Smooth muscle cell (in vitro differentiated cells): Measurements from ENCODE around the gene PCP4. TPM values are rescaled to one million over a fixed set of nuclear protein-coding genes. Genes with fewer than 3 reads are reported as not detected.

Experiments used
- DNase-seq: peaks from one replicate; lab custom pipeline; 2025; ENCODE audit not compliant: unreplicated experiment; lab: John Stamatoyannopoulos, UW
- H2AFZ ChIP-seq: fragments of 200-600 bp; sonication (generic); 2 replicates; pipeline ENCODE4 v1.6.0; 2016; ENCODE audit warnings: antibody characterized with exemption, low read depth, mild to moderate bottlenecking
- H3F3A ChIP-seq: fragments of 200-600 bp; sonication (generic); 2 replicates; pipeline ENCODE4 v1.6.0; 2017; ENCODE audit warnings: antibody characterized with exemption, low read depth
- H3K27ac ChIP-seq: fragments of 200-600 bp; sonication (generic); 2 replicates; pipeline ENCODE4 v1.5.1; 2016; ENCODE audit warnings: low read depth, mild to moderate bottlenecking
- H3K27me3 ChIP-seq: fragments of 200-600 bp; sonication (generic); 2 replicates; pipeline ENCODE4 v1.6.1; 2016; ENCODE audit warnings: low read depth, mild to moderate bottlenecking
- H3K36me3 ChIP-seq: fragments of 200-600 bp; sonication (generic); 2 replicates; pipeline ENCODE4 v1.5.1; 2016; ENCODE audit warnings: low read depth
- H3K4me1 ChIP-seq: fragments of 200-600 bp; sonication (generic); 2 replicates; pipeline ENCODE4 v1.5.1; 2016; ENCODE audit warnings: low read depth
- H3K4me2 ChIP-seq: fragments of 200-600 bp; sonication (generic); 2 replicates; pipeline ENCODE4 v1.6.0; 2016; ENCODE audit warnings: mild to moderate bottlenecking
- H3K4me3 ChIP-seq: fragments of 200-600 bp; sonication (generic); 2 replicates; pipeline ENCODE4 v1.5.1; 2016; ENCODE audit warnings: mild to moderate bottlenecking
- H3K79me2 ChIP-seq: fragments of 200-600 bp; sonication (generic); 2 replicates; pipeline ENCODE4 v1.6.0; 2016; ENCODE audit warnings: low read depth, mild to moderate bottlenecking
- H3K9ac ChIP-seq: fragments of 200-600 bp; sonication (generic); 2 replicates; pipeline ENCODE4 v1.6.0; 2016; ENCODE audit warnings: low read depth
- H3K9me3 ChIP-seq: fragments of 200-600 bp; sonication (generic); replicated peaks from 2 replicates; pipeline ENCODE4 v1.5.1; 2016; ENCODE audit warnings: low read depth
- H4K20me1 ChIP-seq: fragments of 200-600 bp; sonication (generic); 2 replicates; pipeline ENCODE4 v1.6.0; 2016; ENCODE audit warnings: low read depth
- WGBS: methylation state at CpG from one replicate; pipeline ENCODE4 v1.1.7; 2016; ENCODE audit warnings: low lambda C conversion rate; 5-methylcytosine and 5-hydroxymethylcytosine counted together
- polyA plus RNA-seq: library from polyadenylated mRNA; unstranded; fragments of >200 nt; fragmentation: Nextera tagmentation; extraction: Ambion mirVana; gene quantifications from 2 replicates; pipeline ENCODE4 v1.2.1, GENCODE V29; 2016
- total RNA-seq: library from RNA; depleted of rRNA; stranded (reverse); fragments of >200 nt; gene quantifications from 2 replicates; pipeline ENCODE4 v1.2.3, GENCODE V29; 2014
- TF ChIP-seq, protein P1 (sequence below): fragments of 200-600 bp; sonication (generic); IDR thresholded peaks from 2 replicates; pipeline ENCODE4 v1.5.1; 2017; ENCODE audit warnings: borderline replicate concordance, mild to moderate bottlenecking, antibody characterized with exemption; ENCODE audit not compliant: insufficient read depth, poor library complexity, severe bottlenecking

PCP4 gene
- total and polyA plus RNA-seq, 2 experiments from 2014 or later = not detected

DNA sequence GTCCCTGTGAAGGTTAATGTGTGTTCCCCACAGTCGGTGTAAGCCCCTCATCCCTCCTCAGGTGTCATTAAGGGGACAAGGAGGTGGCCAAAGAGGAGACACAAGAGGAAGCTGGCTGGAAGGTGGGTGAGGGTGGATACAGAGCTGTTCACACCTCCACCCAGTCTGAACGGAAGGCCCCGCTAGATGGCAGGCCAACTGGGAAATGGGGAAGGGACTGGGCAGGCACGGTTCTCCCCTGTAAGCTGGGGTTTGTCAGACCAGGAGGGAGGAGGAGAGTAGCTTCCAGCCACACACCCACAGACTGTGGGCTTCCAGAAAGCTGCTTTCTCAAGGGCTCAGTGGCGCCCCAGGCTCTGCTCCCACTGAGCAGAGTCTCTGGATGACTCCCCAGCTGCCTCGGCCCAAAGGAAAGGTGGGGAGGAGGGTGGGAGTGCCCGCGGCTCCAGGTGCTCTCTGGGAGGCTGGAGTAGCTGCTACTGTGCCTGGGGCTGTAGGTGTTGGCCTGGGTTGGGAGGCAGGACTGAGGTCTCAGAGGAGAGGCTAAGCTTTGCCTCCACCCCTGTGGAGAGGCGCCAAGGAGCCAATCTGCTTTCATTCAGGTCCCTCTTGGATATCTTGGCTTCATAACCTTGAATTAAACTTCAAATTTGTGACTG lies 41.2 kb downstream of the PCP4 start:
- no peaks in the 10 kb centered on the region for H4K20me1 ChIP-seq
- H3K27ac ChIP-seq = no peak overlapping the region
- whole genome bisulfite sequencing = 58% methylated on average over 9 of the region's 9 CpGs
- H3K79me2 ChIP-seq = no peaks in the 10 kb centered on the region
- H3K9ac ChIP-seq = no peak overlapping the region
- H3K4me3 ChIP-seq = no peak overlapping the region
- H3K9me3 ChIP-seq = no peaks in the 10 kb centered on the region
- H3K4me2 ChIP-seq = no peak overlapping the region
- DNase-seq = no peak
- no peaks in the 10 kb centered on the region for H3K36me3 ChIP-seq
- no peaks in the 10 kb centered on the region for H3K4me1 ChIP-seq
- peaks cover 12% of the 10 kb centered on the region for H3K27me3 ChIP-seq
- no peak overlapping the region for H2AFZ ChIP-seq
- TF ChIP-seq, protein P1, sequence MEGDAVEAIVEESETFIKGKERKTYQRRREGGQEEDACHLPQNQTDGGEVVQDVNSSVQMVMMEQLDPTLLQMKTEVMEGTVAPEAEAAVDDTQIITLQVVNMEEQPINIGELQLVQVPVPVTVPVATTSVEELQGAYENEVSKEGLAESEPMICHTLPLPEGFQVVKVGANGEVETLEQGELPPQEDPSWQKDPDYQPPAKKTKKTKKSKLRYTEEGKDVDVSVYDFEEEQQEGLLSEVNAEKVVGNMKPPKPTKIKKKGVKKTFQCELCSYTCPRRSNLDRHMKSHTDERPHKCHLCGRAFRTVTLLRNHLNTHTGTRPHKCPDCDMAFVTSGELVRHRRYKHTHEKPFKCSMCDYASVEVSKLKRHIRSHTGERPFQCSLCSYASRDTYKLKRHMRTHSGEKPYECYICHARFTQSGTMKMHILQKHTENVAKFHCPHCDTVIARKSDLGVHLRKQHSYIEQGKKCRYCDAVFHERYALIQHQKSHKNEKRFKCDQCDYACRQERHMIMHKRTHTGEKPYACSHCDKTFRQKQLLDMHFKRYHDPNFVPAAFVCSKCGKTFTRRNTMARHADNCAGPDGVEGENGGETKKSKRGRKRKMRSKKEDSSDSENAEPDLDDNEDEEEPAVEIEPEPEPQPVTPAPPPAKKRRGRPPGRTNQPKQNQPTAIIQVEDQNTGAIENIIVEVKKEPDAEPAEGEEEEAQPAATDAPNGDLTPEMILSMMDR = no peak
- no peaks in the 10 kb centered on the region for H3F3A ChIP-seq

DNA sequence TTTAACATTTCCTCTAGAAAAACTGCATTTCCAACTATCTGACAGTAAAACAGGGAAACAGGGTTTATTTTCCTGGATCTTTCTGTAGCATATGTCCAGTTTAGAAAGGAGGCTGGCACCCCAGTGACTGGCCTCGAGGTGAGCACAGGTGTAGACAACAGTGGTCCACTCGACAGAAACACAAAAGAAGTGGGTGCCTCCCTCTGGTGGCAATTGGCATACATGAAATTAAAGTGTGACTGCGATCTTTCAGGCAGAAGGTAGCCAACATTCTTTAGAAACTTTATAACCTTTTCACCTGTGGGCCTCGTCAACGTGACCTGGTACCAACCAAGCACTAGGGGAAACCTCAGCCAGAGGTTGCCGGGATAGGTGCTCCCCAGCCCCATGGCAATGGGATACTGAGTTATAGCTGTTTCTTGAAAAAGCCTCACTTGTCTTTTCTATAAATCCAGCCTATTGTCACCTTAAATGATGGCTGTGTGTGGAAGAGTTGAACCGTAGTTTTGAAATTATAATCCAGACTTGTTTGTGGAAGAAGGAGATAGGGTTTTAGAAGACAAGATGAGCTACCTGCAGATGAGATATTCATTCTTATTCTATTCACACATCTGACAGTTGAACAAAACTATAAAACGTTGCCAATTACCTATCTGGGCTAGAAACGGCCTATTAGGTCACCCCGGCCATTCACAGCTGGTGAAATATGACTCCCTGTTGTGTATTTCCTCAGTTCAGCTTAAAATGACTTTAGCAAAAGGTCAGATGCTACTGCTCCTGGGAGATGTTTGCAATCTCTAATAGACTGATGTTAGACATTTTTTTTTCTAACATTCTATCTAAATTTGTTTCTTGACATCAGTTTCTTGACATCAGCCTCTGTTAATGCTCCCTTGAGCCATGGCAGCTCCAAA lies 44.3 kb downstream of the PCP4 start:
- TF ChIP-seq, protein P1 = no peak
- Histone ChIP-seq H3K79me2 (no peaks in the 10 kb centered on the region), H3K9me3 (no peaks in the 10 kb centered on the region), H3F3A (no peaks in the 10 kb centered on the region), H3K27ac (no peak overlapping the region), H3K4me1 (no peaks in the 10 kb centered on the region), H3K4me3 (no peak overlapping the region), H3K36me3 (no peaks in the 10 kb centered on the region), H3K9ac (no peak overlapping the region), H3K4me2 (no peak overlapping the region), H3K27me3 (peaks cover 7% of the 10 kb centered on the region), H2AFZ (no peak overlapping the region), H4K20me1 (no peaks in the 10 kb centered on the region)
- no peak for DNase-seq
- 76% methylated on average over 10 of the region's 10 CpGs for WGBS

- TF ChIP-seq, protein P1 = no peak
- H3K4me3 ChIP-seq = no peak overlapping the region
- no peaks in the 10 kb centered on the region for H3K9me3 ChIP-seq
- H2AFZ ChIP-seq = no peak overlapping the region
- H3K4me2 ChIP-seq = no peak overlapping the region
- H3K9ac ChIP-seq = no peak overlapping the region
- H3K27me3 ChIP-seq = peaks cover 16% of the 10 kb centered on the region
- H3K27ac ChIP-seq = no peak overlapping the region
- WGBS = 85% methylated on average over 8 of the region's 8 CpGs
- no peaks in the 10 kb centered on the region for H3K36me3 ChIP-seq
- H3K79me2 ChIP-seq = no peaks in the 10 kb centered on the region
- DNase-seq = no peak
- no peaks in the 10 kb centered on the region for H3K4me1 ChIP-seq
- H4K20me1 ChIP-seq = no peaks in the 10 kb centered on the region
- H3F3A ChIP-seq = no peaks in the 10 kb centered on the region
Observed at GRCh38 chr21:39913706-39914305, 46.6 kb downstream of the PCP4 start.
